Measurements from ENCODE around the gene ALDH1A3.
"Not testable (repeated sequence)": the region's sequence is repeated elsewhere in the genome, so short reads cannot be mapped to it uniquely, and the experiment has no call there.

Gene ALDH1A3

DNA sequence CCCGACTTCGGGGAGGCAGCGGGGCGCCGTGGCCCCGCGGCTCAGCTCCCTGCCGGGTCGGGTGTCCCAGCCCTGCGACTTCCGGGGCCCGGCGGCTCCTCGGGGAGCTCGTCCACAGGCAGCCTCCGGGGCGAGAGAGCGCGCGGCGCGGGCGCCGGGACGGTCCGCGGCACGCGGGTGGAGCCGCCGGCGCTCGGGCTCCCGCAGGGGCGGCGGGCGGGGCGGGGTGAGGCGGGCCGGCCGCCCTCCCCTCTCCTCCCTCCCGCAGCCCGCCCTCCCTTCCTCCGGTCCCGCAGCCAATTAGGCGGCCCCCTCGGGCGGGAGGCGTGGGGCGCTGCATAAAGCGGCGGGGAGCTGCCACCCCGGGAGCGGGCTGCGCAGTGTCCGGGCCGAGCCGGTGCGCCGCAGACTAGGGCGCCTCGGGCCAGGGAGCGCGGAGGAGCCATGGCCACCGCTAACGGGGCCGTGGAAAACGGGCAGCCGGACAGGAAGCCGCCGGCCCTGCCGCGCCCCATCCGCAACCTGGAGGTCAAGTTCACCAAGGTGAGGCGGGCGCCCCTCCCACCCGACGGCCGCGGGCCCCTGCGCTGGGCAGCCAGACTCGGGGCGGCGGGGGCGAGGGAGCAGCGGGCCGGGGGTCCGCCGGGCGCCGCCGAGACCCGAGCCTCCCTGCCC lies at the start of gene ALDH1A3:
Gene ALDH1A3, plus strand, starts transcription at position 368 of the 675 bp plus-strand sequence. Its CDS starts 77 bp downstream, at position 445.
- intact Hi-C loops (cut with DNase I): loop anchor here (10.0 kb wide), 1 partner anchor 255 kb away; no protein-coding TSS in a partner anchor
- DNase-seq: peak in 4 of 42 donors; percentile 15 to 42 (median 28)

DNA sequence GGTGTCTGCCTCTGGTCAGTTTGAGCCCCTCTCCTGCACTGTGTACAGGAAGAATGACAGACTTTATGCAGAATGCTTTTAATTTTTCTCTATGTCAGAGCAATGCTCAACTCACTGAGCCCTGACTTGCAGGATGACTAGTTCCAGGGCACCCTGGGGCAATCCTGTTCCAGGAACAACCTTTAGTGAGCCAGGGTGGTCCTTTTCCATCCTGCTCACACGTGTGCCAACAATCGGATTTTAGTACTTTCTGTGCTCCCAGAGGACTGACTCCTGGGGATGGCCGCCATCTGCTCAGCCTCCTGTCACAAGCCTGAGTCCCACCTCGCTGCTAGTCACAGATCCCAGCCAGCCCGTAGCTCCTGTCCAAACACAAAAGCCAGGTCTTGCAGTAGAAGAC lies 48.2 kb upstream of the ALDH1A3 start:
- no peak for DNase-seq
- intact Hi-C loops (cut with DNase I): no loop called here

DNA sequence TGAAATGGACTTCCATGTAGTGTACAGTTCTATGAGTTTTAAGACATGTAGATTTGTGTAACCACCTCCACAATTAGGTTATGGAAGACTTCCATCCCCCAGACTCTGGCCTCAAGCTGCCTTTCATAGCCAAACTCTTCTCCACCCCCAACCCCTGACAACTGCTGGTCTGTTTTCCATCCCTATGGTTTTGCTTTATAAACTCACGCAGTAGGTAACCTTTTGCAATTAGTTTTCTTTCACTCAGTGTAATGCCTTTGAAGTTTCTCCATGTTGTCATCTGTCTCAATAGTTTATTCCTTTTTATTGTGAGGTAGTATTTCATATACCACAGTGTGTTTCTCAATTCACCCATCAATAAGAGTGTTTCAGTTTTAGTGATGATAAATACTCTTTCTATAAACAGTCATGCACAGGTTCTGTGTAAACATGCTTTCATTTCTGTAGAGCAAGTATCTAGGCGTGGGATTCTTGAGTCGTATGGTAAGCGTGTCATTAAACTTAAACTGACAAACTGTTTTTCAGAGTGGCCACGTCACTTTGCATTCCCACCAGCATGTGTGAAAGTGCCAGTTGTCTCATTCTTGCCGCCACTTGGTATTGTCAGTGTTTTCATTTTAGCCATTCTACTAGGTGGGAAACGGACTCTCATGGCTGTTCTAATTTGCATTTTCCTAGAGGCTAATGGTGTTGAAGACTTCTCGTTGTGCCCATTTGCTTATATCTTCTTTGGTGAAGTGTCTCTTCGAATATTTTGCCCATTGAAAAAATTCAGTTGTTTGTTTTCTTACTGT lies 47.3 kb upstream of the ALDH1A3 start:
- intact Hi-C loops (cut with DNase I): no loop called here
- no peak for DNase-seq

DNA sequence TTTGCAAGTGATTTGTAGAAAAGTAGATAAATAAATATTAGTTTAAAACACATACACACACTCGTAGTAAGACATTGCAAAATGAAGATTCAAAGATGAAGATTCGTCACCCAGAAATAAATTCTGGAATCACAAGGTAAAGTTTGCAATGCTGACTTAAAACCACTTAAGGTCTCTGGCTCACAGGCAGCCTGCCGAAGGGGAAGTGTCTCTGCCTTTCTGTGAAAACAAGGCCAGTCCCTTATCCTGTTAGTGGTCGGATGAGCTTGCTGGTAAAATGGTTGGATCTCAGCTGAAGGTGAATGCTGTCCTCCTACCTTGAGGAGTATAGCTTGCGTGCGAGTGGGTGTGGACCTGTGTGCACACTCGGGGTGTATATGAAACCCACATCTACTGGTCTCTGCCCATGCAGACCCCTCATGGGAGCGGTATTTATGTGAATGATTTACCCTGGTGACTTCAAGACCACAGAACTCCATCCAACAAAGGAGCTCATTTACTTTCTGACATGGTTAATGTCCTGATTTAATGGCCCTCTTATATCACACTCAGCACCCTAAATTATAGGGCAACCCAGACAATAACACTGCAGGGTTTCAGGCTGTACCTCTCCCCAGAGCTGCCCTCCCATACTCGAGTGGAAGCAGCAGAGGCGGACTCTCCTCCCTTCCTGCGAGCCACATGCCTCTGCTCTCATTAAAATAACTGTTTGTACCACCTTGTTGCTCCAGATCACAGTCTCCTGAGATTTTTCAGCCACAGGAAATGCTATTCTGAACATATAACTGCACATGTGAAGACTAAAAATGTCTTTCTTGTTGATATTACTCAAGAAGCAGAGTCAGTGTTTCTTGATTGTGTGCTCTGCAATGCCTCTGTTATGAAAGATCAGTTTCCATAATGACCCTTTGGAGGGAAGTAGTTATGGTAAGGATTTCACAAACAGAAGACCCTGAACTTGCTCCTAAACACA lies 45.9 kb upstream of the ALDH1A3 start:
- intact Hi-C loops (cut with DNase I): no loop called here
- DNase-seq: no peak

DNA sequence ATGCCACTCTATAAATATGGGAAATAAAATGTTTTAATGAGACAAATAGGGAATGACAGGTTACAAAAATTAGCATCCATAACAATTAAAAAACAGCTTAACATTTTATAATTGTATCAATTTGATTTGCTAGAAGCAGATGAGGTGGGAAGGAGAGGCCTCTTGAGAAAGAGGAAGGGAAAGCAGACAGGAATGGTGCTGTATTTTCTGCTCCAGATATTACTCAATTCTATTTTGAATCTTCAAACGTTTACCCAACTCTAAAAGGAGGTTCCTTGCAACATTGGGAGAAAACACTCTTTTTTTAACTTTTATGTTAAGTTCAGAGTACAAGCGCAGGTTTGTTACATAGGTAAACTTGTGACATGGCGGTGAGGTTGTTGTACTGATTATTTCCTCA lies 44.9 kb upstream of the ALDH1A3 start:
- intact Hi-C loops (cut with DNase I): no loop called here

DNA sequence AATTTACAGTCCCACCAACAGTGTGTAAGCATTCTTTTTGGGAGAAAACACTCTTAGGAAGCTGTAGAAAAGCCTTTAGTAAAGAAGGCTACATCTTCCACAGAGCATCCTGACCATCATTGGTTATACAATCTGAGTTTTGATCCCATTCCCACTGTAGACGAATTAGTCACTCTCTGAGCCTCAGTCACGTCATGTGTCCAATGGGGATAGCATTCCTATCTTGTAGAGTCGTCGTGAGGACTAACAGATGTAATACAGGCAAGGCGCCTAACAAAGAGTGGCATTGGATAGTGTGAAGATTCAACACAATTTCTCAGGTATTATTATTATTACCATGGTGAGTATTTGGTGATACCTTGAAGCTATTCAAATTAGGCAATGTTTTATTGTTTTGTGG lies 44.0 kb upstream of the ALDH1A3 start:
- DNase-seq: peak in 1 of 42 donors; percentile 2
- intact Hi-C loops (cut with DNase I): no loop called here

More for the DNA sequence above, 44.9 kb upstream of the ALDH1A3 start:
- peak in 1 of 42 donors; percentile 23 for DNase-seq

DNA sequence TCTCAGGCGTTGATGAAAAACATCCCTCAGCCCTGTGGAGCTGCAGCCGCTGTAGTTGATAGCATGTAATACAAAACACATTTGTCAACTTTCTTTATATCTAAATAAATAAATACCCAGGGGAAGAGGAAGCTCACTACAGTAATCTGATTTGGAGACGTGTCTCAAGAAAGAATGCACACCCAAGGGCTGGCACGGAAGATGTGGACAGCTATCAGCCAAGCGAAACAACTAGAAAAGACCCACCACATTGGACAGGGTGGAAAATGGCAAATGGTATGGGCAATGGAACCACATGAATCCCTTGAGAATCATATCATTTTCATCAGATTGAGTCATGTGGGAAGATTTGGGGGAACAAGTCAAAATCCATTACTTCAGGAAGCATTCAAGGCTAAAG lies 43.1 kb upstream of the ALDH1A3 start:
- DNase-seq: no peak

DNA sequence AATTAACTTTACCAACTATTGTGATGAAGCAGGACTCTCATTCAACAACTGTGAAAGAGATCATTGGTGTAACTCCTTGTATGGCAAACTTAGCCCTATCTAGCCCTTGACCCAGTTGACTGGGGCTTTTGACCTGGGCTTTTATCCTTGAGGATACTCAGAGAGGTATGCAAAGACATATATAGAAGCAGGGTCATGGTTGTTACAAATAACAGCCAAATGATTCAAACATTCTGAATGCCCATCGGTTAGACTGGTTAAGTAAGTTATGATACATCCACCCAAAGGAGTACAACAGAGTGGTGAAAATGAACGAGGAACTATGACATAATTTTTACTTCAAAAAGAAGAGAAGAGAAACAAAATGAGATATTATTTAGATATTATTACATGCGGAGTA lies 38.2 kb upstream of the ALDH1A3 start:
- intact Hi-C loops (cut with DNase I): no loop called here
- peak in 1 of 42 donors; percentile 8 for DNase-seq

More for the DNA sequence above, 43.1 kb upstream of the ALDH1A3 start:
- intact Hi-C loops (cut with DNase I): no loop called here

DNA sequence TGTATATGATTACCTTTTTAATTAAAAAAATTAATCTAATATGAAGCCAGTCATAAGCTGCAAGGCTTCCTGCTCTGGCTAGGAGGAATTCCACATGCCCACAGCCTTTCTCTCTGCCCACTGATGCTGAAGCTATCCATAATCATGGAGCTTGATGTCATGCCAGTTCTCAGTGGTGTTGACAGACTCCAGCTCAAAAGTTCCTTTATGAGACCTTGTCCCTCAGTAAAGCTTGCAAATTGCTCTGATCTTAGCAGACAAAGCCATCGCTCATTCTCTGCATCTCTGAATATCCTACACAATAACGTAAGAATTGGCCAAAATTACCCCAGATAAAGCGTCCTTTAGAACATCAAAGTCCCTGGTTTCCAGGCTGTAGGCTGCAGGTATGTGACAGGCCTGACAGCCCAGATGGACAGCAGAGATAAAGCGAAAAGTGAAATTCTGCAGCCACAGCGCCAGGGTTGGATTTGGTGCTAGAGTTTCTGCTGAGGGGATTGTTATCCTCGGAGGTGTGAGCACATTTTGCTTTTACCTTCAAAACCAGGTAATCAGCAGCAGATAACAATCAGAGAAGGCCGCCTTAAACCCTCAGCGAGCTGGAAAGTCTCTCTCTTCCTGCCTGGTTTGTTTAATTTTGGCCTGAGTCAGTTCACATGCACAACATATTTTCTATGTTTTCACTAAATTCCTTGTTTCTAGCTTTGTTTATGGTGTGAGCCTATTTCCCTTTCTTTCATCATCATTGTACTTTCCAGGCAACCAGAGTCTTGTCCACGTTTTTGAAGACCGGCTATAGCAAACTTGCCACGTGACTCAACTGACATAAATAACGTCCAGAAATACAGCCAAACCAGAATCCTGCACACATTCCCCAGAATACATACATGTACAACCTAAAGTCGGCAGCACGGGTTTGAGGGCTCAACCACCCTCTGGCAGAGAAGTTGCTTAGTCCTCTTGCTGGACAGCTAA lies 36.6 kb upstream of the ALDH1A3 start:
- peak in 2 of 42 donors; percentile 32 to 37 for DNase-seq
- intact Hi-C loops (cut with DNase I): no loop called here

DNA sequence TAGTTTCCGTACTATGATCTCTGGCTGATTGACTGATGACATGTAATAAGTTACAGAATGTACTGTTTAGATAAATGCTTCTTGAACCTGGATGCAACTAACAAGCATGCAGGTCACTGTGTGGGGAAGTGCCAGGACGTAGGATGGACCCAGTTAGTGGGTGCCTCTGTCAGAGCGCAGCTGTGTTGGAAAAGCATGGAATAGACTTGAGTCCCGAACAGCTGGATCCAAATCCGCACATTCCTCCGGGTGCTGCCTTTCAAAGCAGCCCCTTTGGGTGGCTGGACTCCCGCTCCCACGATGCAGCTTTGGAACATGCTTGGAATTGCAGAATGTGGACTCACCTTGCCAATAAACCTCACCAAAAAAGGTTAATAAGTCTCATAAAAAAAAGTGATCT lies 35.5 kb upstream of the ALDH1A3 start:
- DNase-seq: peak in 2 of 42 donors; percentile 24 to 27
- intact Hi-C loops (cut with DNase I): no loop called here

DNA sequence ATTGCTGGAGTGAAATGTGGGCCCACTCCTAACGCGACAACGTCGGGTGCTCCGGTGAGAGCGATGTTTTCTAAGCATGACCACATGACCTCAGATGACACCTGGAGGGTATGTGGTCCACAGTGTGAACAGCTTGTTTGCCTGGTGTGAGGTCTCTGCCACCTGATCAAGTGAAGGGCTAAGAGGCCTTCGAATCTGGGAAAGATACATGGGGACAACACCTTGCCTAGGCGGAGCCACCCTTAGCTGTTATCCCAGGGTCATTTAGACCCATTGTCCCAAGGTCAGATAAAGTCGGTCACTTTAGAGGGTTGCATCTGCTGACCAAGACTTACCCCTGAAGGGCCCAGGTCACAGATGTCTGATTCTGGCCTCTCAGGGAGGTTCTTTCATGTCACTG lies 34.9 kb upstream of the ALDH1A3 start:
- peak in 1 of 42 donors; percentile 21 for DNase-seq
- intact Hi-C loops (cut with DNase I): no loop called here

DNA sequence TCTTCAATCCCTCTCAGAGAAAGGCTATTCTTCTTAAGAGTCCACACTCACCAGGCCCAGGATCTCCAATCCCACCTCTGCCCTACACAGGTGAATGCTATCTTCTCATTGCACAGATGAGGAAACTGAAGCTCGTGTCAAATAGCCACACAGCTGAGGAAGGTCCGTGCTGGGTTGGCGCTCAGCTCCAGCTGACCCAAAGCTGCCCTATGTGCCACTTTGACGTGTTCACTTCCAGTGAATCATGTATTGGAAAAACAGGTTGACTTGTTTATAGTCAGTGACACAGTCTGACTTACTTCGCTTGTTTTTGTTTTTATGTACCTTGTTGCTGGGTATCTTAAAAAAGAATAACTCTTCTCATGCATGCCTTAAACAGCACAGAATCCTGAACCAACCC lies 32.4 kb upstream of the ALDH1A3 start:
- peak in 1 of 42 donors; percentile 1 for DNase-seq

DNA sequence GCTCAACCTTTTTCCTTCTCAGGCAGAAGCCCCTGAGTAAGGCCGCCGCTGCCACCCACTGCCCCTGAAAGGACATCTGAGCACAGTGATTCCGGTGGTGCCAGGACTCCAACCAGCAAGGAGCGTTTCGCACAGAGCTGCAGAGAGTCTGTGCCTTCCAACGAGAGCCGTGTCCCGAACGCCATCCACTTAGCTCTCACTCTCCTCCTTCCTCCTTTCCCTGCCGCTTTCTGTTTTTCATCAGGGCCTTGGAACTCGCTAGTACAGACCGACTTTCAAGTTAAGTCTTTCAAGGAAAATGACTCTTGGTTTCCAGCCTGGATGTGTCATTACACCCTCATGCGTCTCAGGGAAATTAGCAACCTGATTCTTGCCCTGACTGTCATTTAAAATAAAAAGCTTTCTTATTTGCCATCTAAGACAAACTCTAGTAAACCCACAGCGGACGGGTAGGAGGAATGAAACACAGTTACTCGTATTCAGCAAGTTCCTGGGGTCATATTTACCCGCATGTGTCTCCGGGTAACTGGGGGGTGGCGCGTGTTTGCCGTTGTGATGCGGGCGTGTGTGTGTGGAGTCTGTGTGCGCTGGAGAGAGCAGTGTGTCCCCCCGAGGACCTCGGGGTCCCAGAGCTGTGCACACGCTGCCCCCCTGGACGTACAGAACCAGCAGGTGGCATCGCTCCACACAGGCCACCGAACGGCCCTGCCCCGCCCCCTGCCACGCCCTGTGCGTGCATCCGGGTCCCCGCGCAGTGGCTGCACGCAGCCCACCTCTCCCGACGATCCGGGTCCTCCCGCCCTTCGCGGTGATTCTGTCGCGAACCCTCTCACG lies 30.4 kb upstream of the ALDH1A3 start:
- intact Hi-C loops (cut with DNase I): no loop called here
- peak; percentile 35 to 88 (median 70) for DNase-seq

More for the DNA sequence above, 32.4 kb upstream of the ALDH1A3 start:
- intact Hi-C loops (cut with DNase I): no loop called here

DNA sequence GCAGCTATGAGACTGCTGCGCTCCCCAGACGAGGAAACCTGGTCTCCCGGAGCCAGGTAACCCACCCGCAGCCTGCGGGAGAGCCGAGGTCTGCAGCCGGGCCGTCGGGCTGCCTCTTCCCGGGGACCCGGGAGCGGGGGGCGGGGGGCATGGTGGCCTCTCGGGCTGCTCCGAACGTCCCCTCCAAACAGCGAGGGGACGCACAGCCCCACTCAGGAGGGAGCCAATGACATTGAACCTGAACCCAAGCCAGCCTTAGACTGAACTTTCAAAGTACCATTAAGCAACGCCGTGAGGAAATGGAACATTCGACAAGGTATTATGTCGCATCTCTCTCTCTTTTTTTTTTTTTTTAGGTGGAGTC lies 29.8 kb upstream of the ALDH1A3 start:
- peak in 1 of 42 donors; percentile 16 for DNase-seq
- intact Hi-C loops (cut with DNase I): no loop called here

DNA sequence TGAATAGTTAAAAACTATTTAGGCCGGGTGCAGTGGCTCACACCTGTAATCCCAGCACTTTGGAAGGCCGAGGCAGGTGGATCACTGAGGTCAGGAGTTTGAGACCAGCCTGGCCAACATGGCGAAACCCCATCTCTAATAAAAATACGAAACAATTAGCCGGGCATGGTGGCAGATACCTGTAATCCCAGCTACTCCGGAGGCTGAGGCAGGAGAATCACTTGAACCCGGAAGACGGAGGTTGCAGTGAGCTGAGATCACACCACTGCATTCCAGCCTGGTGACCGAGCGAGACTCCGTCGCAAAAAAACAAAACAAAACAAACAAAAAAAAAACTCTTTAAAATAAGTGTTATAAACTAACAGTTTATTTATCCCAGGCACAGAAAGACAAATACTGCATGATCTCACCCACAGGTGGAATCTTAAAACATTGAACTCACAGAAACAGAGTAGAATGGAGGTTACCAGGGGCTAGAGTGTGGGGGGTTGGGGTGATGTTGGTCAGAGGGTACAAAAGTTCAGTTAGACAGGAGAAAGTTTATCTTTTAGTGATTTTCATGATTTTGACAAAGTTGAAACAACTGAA lies 28.1 kb upstream of the ALDH1A3 start:
- intact Hi-C loops (cut with DNase I): not testable (repeated sequence)
- DNase-seq: peak in 2 of 42 donors; percentile 12 to 22

DNA sequence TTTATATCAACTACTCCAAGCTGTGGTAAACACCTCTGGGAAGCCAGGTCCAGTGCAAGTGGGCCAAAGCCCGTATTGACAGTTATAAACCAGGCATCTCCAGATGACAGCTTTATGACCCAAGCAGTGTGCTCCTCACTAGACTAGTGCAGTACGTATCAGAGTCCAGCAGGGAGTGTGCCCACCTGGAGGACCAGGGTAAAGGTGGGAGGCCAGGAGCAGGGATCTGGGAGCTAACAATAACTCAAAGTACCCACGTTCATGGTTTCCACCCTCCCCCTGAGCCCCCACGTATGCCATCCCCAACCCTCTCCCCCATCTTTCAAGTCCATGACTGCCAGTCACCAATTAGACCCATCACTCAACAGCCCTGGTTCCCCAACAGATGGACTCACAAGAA lies 27.0 kb upstream of the ALDH1A3 start:
- intact Hi-C loops (cut with DNase I): no loop called here
- peak in 2 of 42 donors; percentile 9 to 16 for DNase-seq
